Ramos (cell line): ENCODE data around the gene SHD.
"Not testable (repeated sequence)": the region's sequence is repeated elsewhere in the genome, so short reads cannot be mapped to it uniquely, and the experiment has no call there.

ENCODE experiments used
- in situ Hi-C: fragments of 300-500 bp; cut with MboI; formaldehyde crosslinking; loops from one replicate; pipeline ENCODE4 v1.14.3; 2022; ENCODE audit warnings: low sequenced_read_pairs; ENCODE audit not compliant: unreplicated experiment

The SHD gene

GRCh38 chr19:4266253-4267000 lies 12.6 kb upstream of the SHD start:
- in situ Hi-C loops: loop anchor here (10.0 kb wide), 1 partner anchor 258 kb away; no protein-coding TSS in a partner anchor

GRCh38 chr19:4267101-4267900 lies 11.8 kb upstream of the SHD start:
- in situ Hi-C loops: loop anchor here (10.0 kb wide), 1 partner anchor 258 kb away; no protein-coding TSS in a partner anchor

GRCh38 chr19:4267901-4268815 lies 10.9 kb upstream of the SHD start:
- in situ Hi-C loops: loop anchor here (10.0 kb wide), 1 partner anchor 257 kb away; no protein-coding TSS in a partner anchor

DNA sequence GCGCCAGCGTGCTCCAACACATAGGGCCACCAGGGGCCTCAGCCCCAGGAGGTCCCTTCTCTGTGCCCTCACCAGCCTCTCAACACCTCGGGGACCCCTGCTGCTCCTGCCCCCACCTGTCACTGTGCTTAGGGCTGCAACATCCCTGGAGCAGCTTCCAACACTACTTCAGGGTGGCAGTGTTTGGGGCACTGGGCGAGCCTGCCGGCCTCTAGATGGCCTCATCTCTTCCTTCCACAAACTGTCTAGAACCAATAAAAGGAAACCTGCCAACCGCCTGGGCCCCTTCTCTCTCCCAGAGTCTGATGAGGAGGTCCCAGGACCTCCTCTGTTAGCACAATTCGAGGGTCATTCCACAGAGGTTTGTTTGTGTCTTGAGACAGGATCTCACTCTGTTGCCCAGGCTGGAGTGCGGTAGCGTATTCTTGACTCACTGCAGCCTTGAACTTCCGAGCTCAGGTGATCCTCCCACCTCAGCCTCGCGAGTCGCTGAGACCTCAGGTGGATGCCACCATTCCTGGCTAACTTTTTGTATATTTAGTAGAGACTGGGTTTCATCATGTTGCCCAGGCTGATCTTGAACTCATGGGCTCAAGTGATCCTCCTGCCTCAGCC lies 10.1 kb upstream of the SHD start:
- in situ Hi-C loops: loop anchor here (10.0 kb wide), 1 partner anchor 256 kb away; no protein-coding TSS in a partner anchor

DNA sequence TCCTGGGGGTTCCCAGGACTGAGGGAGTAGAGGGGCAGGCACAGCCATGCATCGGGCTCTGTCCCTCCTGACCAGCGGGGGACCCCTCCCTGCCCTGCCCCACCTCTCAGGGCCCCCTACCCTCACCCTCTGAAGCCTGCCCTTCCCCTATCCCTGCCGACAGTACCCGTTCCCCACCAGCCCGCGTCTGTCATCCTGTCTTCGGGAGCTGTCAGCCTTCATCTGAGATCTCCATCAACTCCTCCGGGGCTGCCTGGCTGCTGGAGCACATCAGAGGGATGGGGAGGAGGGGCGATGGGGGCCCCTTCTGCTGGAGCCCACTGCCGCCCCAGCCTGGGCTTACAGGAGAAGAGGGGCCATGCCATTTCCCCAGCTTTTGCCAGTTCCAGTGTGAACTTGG lies 6.2 kb upstream of the SHD start:
- in situ Hi-C loops: loop anchor here (5.0 kb wide), 1 partner anchor 74 kb away; no protein-coding TSS in a partner anchor

GRCh38 chr19:4274321-4274686 lies 4.8 kb upstream of the SHD start:
- in situ Hi-C loops: loop anchor here (5.0 kb wide), 1 partner anchor 73 kb away; no protein-coding TSS in a partner anchor

DNA sequence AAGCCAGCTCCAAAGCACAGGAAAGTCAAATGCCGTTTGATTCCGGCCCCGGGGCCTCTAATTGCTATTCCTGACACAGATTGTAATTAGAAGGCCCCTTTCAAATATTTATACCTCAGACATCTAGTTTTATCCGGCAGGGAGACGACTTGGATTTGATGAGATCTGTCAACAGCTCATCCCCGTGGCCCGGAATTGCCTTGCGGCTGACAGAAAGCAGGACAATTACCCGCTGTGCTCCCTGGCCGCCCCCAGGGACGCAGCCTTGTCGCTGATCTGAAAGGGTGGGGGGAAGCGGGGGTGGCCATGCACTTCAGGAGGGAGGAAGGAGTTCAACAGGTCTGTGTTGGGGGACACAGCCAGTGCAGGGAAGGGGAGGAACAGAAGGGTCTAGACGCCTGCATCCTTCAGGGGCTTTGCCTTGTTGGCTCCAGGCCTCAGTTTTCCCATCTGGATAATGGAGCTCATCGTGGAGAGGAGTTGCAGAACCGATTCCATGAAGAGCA lies 1.8 kb upstream of the SHD start:
- in situ Hi-C loops: no loop called here

GRCh38 chr19:4278010-4278409 lies 1.1 kb upstream of the SHD start:
- in situ Hi-C loops: no loop called here

DNA sequence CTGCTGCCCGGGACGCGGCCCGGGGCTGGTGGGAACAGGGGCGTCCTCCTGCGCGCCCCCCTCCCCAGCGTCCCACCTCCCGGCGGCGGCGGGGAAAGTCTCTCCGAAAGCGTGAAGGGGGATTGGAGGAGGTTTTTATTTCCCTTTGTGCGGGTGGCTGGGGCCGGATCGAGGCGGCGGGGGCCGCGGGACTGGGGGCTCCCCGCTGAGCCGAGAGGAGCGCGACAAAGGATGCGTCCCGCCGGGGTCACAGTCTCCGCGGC lies 132 bp downstream of the SHD start:
- in situ Hi-C loops: no loop called here

DNA sequence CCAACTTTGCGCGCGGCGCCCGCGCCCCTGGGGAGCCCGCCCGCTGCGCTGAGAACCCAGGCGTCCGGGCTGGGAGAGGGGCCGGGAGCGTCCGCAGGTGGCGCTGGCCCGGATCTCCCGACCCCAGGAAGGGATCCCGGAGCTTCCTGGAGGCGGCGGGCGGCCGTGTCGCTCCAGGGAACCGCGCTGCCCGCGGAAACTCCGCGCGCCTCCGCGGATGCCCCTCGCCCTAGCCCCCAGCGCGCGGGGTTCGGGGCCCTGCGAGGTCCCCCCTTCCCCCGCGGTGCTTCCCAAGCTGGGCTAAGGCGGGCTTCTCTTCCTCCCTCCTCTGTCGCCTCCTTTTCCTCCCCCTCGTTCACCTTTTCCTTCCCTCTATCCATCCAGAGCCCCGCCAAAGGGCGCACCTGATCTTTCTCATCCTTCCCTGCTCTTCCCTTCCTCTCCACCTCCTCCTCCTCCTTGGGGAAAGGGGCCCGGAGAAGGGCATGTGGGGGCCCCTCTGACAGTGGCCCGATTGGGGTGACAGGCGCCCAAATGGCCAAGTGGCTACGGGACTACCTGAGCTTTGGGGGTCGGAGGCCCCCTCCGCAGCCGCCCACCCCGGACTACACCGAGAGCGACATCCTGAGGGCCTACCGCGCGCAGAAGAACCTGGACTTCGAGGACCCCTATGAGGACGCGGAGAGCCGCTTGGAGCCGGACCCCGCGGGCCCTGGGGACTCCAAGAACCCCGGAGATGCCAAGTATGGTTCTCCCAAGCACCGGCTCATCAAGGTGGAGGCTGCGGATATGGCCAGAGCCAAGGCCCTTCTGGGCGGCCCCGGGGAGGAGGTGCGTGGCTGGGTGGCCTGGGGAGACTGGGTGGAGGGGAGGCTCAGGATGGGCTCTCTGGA lies 710 bp downstream of the SHD start:
- in situ Hi-C loops: no loop called here

DNA sequence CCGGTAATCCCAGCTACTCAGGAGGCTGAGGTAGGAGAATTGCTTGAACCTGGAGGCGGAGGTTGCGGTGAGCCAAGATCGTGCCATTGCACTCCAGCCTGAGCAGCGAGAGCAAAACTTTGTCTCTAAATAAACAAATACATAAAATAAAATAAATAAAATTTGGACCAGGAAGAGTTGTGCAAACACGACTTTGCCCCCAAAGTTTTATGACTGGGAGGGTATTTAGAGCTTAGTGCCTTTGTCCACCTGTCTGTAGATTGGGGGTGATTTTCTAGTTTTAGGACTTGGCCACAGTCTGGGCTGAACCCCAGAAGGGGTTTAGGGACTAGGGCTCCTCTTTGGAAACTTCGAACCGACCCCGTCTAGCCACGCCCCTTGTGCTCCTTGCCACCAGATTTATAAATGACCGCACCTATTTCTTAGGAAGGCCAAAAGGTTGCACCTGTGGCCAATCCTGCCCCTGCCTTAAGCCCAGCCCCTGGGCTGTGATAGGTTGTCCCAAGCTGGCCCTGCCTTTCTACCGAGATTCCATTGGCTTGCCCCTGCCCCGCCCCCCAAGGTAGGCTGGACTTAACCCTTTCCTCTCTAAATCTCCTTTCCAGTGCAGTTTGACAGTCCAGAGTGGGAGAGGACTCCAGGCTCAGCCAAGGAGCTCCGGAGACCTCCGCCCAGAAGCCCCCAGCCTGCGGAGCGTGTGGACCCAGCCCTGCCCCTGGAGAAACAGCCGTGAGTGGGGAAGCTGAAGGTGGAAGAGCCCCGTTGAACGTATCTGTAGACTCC lies 5.3 kb downstream of the SHD start:
- in situ Hi-C loops: no loop called here

DNA sequence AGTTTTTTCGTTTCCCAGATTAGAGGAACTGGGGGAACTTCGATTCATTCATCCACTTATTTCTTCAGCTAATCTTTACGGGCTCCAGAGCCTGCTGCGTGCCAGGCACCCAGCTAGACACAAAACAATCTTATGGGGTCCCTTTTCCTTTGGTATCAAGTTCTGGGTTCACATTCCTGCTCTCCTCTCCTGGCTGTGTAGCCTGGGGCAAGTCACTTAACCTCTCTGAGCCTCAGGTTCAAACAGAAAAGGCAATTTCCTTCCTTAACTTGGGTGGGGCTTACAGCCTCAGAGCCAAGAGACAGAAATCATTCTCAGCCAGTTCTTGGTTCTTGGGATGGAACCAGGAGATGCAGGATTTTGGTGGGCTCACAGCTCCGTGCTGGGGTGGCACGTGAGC lies 5.9 kb downstream of the SHD start:
- in situ Hi-C loops: no loop called here

DNA sequence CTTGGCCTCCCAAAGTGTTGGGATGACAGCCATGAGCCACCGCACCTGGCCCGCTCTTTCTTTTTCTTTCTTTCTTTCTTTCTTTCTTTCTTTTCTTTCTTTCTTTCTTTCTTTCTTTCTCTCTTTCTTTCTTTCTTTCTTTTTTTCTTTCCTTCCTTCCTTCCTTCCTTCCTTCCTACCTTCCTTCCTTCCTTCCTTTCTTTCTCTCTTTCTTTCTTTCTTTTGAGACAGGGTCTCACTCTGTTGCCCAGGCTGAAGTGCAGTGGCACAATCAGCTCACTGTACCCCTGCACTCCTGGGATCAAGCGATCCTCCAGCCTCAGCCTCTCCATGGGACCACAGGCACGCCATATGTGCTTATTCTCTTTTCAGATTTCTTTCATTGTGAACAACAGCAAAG lies 7.1 kb downstream of the SHD start:
- in situ Hi-C loops: not testable (repeated sequence)

DNA sequence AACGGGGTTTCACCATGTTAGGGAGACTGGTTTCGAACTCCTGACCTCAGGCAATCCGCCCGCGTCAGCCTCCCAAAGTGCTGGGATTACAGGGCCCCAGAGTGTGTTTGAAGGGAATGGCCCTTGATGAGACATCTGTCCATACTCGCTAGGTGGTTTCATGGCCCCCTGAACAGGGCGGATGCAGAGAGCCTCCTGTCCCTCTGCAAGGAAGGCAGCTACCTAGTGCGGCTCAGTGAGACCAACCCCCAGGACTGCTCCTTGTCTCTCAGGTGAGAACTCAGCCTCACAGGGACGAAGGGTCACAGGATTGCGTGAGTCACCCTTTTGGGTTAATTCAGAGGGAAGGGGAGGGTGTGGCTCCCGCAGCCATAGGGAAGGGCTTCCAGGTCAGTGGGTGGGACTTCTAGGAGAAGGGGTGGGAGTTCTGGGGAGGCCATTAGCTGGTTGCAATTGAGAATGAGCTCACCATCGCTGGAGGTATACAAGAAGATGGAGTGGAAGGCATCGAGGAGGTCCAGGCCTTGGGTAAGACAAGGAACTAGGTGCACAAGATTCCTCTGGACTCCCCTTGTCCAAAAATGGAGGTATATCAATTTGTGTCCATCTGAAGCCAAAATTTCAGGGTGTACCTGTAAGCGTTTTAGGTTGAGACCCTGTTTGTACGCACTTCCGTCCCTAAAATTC lies 9.2 kb downstream of the SHD start:
- in situ Hi-C loops: no loop called here

DNA sequence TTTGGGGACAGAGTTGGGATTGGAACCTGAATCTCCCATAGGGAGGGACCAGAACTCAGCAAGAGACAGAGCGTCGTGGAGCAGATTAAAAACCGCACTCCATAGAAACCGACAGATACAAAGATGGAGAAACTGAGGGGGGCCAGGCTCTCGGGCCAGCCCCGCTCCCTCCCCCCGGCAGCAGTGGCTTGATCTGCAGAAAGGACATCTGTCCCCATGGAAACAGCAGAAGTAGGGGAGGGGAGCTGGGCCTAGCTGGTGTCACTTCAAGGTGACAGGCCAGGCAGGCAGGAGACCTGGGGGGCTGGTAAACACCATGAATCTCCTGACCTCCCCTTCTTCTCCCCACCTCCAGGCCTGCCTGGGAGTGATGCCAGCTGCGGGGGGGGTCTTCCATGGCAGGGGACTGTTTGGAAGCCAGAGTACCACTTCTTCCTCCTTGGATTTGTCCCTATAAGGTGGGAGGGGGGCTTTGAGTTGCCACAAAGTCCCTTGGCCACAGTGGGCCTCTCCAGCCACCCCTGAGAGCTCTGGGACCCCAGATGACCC lies 12.2 kb downstream of the SHD start:
- in situ Hi-C loops: no loop called here

GRCh38 chr19:4292515-4292914 lies 13.4 kb downstream of the SHD start:
- in situ Hi-C loops: no loop called here

DNA sequence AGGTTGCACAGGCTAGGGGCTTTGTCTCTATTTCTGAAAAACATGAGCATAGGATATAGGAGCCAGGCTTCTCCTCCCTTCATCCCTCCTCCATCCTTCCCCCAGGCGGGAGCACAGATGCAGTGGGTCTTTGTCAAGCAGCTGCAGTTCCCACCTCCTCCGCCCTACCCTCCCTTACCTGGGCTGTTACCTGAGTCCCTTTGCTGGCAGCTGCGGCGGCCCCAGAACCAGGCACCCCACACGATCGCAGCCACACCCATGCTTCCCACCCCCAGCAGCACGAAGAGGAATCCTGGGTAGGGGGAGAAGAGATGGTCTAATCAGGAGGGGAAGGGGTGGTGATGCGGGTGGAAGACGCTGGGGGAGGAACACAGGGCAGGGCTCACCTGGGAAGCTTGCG lies 15.3 kb downstream of the SHD start:
- in situ Hi-C loops: no loop called here
